ENCODE data around the gene RNF167. TPM values are rescaled to one million over a fixed set of nuclear protein-coding genes. Genes with fewer than 3 reads are reported as not detected.

The RNF167 gene
- total and polyA plus RNA-seq, 2 of the 13 experiments (the other 11 are each of a cell fraction or from before 2014, with no cell fraction given) = 44.1 to 45.4 TPM

- TF ChIP-seq RBM39 (IDR thresholded peaks at IDR 0.05; ENCODE audit: low read depth, low read length, poor library complexity, severe bottlenecking) = no peak
- TF ChIP-seq, protein P1, sequence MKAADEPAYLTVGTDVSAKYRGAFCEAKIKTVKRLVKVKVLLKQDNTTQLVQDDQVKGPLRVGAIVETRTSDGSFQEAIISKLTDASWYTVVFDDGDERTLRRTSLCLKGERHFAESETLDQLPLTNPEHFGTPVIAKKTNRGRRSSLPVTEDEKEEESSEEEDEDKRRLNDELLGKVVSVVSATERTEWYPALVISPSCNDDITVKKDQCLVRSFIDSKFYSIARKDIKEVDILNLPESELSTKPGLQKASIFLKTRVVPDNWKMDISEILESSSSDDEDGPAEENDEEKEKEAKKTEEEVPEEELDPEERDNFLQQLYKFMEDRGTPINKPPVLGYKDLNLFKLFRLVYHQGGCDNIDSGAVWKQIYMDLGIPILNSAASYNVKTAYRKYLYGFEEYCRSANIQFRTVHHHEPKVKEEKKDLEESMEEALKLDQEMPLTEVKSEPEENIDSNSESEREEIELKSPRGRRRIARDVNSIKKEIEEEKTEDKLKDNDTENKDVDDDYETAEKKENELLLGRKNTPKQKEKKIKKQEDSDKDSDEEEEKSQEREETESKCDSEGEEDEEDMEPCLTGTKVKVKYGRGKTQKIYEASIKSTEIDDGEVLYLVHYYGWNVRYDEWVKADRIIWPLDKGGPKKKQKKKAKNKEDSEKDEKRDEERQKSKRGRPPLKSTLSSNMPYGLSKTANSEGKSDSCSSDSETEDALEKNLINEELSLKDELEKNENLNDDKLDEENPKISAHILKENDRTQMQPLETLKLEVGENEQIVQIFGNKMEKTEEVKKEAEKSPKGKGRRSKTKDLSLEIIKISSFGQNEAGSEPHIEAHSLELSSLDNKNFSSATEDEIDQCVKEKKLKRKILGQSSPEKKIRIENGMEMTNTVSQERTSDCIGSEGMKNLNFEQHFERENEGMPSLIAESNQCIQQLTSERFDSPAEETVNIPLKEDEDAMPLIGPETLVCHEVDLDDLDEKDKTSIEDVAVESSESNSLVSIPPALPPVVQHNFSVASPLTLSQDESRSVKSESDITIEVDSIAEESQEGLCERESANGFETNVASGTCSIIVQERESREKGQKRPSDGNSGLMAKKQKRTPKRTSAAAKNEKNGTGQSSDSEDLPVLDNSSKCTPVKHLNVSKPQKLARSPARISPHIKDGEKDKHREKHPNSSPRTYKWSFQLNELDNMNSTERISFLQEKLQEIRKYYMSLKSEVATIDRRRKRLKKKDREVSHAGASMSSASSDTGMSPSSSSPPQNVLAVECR (CRISPR knock-in tag; IDR thresholded peaks at IDR 0.05; ENCODE audit: borderline replicate concordance) = peak; percentile 15; the same call in 1 of the 2 replicates
- TF ChIP-seq, protein P2, sequence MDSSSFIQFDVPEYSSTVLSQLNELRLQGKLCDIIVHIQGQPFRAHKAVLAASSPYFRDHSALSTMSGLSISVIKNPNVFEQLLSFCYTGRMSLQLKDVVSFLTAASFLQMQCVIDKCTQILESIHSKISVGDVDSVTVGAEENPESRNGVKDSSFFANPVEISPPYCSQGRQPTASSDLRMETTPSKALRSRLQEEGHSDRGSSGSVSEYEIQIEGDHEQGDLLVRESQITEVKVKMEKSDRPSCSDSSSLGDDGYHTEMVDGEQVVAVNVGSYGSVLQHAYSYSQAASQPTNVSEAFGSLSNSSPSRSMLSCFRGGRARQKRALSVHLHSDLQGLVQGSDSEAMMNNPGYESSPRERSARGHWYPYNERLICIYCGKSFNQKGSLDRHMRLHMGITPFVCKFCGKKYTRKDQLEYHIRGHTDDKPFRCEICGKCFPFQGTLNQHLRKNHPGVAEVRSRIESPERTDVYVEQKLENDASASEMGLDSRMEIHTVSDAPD (CRISPR knock-in tag; IDR thresholded peaks at IDR 0.05) = no peak
- no peak for TF ChIP-seq HHEX (CRISPR knock-in tag; IDR thresholded peaks at IDR 0.05)
- no peak for TF ChIP-seq PHF21A (CRISPR knock-in tag; IDR thresholded peaks at IDR 0.05)
Observed at GRCh38 chr17:4940555-4941318, 669 bp downstream of the RNF167 start (continued).

DNA sequence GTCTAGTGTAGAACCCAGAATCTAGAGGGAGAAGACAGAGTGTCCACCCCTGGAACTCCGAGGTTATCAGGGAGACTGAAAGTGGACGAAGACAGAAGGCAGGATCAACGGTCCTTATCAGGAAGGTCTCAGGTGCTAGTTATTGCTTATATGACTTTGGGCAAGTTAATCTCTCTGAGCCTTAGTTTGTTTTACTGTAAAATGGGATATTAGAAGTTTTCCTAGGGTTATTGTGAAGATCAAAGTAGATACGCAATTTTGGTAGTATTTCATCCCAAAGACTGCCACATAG is 1.2 kb downstream of the RNF167 start:
- H3K27me3 ChIP-seq (ENCODE audit: control insufficient read depth in 1 of 2, insufficient read depth in 2 of 2, low read length in 2 of 2) = no peaks in the 10 kb centered on the region; a peak in 1 of 5 replicates
- WGBS (ENCODE audit: low lambda C conversion rate) = 29% methylated on average over 4 of the region's 4 CpGs
- H3K4me1 ChIP-seq (ENCODE audit: insufficient read depth, low read length) = peaks cover 43% of the 10 kb centered on the region
- BruUV-seq (replicated peaks) = no TSS peak
- peak overlapping the region; percentile 91 to 97 (median 93) for H3K4me3 ChIP-seq (replicated peaks in 1 of 3; ENCODE audit: insufficient read depth in 1 of 3, low read depth in 2 of 3, low read length in 3 of 3)
- peaks cover 19% of the 10 kb centered on the region for H4K20me1 ChIP-seq (ENCODE audit: insufficient read depth, low read length)
- H3K79me2 ChIP-seq (ENCODE audit: insufficient read depth, low read length) = peaks cover 58% of the 10 kb centered on the region
- DNase-seq (ENCODE audit: low spot score) (no peak), FAIRE-seq (no peak), ATAC-seq (no peak)
- ChIA-PET CTCF (ENCODE audit: low intra/inter-chr PET ratio, low total read pairs) (interaction anchor here (0.9 kb wide), 1 partner anchor 33 kb away, joined by 3 read pairs; no protein-coding TSS in a partner anchor), POLR2A (interaction anchor here (3.2 to 3.9 kb wide), 3 partner anchors 8 to 32 kb away, joined by 58 to 201 read pairs (median 101); partner anchors contain the start of genes ENO3, PFN1 and SPAG7)
- H3K9me3 ChIP-seq (ENCODE audit: low read length) = no peaks in the 10 kb centered on the region
- H3K9ac ChIP-seq (ENCODE audit: insufficient read depth, low read depth, low read length) = peak overlapping the region; percentile 95
- in situ Hi-C loops (cut with HindIII; ENCODE audit: extremely low pct_ligation_motif_present, low pct_unique_long_range_greater_than_20kb) (no loop called here), intact Hi-C loops (cut with micrococcal nuclease; ENCODE audit: unreplicated experiment) (no loop called here)
- H3K4me2 ChIP-seq (ENCODE audit: low read depth, low read length) = peak overlapping the region; percentile 98
- peak overlapping the region; percentile 96 for H3K27ac ChIP-seq (ENCODE audit: extremely low read length, insufficient read depth, low read length)
- no peak overlapping the region for H2AFZ ChIP-seq (ENCODE audit: low read length)
- H3K36me3 ChIP-seq (replicated peaks in 1 of 2; ENCODE audit: control insufficient read depth in 1 of 2, insufficient read depth in 2 of 2, low read length in 2 of 2) = peaks cover 15 to 44% of the 10 kb centered on the region in 2 experiments
- TF ChIP-seq ZNF431 (CRISPR knock-in tag; IDR thresholded peaks at IDR 0.05; ENCODE audit: borderline replicate concordance, low read depth) = 0 out of 2 replicates have a peak, but pooled peaks have one; percentile 58
- no peak for TF ChIP-seq BORCS8-MEF2B (CRISPR knock-in tag; IDR thresholded peaks at IDR 0.05)
- TF ChIP-seq, protein P3, sequence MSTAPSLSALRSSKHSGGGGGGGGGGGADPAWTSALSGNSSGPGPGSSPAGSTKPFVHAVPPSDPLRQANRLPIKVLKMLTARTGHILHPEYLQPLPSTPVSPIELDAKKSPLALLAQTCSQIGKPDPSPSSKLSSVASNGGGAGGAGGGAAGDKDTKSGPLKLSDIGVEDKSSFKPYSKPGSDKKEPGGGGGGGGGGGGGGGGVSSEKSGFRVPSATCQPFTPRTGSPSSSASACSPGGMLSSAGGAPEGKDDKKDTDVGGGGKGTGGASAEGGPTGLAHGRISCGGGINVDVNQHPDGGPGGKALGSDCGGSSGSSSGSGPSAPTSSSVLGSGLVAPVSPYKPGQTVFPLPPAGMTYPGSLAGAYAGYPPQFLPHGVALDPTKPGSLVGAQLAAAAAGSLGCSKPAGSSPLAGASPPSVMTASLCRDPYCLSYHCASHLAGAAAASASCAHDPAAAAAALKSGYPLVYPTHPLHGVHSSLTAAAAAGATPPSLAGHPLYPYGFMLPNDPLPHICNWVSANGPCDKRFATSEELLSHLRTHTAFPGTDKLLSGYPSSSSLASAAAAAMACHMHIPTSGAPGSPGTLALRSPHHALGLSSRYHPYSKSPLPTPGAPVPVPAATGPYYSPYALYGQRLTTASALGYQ (CRISPR knock-in tag; IDR thresholded peaks at IDR 0.05) = no peak

Measured in HepG2 (cell line).